Neural cell (in vitro differentiated cells): Measurements from ENCODE around the gene CLSTN2.

Source experiments
- CTCF ChIP-seq: fragments of 450-650 bp; IDR thresholded peaks from 2 replicates; pipeline ENCODE4 v1.5.1; 2014; ENCODE audit warnings: antibody characterized with exemption, mild to moderate bottlenecking, moderate library complexity; ENCODE audit not compliant: poor library complexity, severe bottlenecking
- EP300 ChIP-seq: fragments of 450-650 bp; conservative IDR thresholded peaks from 2 replicates; pipeline ENCODE4 v1.6.1; 2014; ENCODE audit warnings: antibody characterized with exemption, mild to moderate bottlenecking, moderate library complexity; ENCODE audit not compliant: poor library complexity, severe bottlenecking
- EZH2 ChIP-seq: fragments of 200-600, 300-800 bp; shearing (Covaris generic), sonication (generic); IDR thresholded peaks from 2 replicates; pipeline ENCODE4 v1.6.1; 2014; ENCODE audit warnings: antibody characterized with exemption, low read length, borderline replicate concordance, mild to moderate bottlenecking; ENCODE audit not compliant: insufficient read depth, poor library complexity, severe bottlenecking
- MXI1 ChIP-seq: fragments of 450-650 bp; conservative IDR thresholded peaks from 2 replicates; pipeline ENCODE4 v1.6.1; 2014; ENCODE audit warnings: antibody characterized with exemption, mild to moderate bottlenecking; ENCODE audit not compliant: poor library complexity, severe bottlenecking
- POLR2AphosphoS5 ChIP-seq: IDR thresholded peaks from 2 replicates; pipeline ENCODE4 v1.6.1; 2012
- RAD21 ChIP-seq: fragments of 450-650 bp; conservative IDR thresholded peaks from 2 replicates; pipeline ENCODE4 v1.6.1; 2014; ENCODE audit warnings: antibody characterized with exemption, mild to moderate bottlenecking, moderate library complexity
- REST ChIP-seq: IDR thresholded peaks from 2 replicates; pipeline ENCODE4 v1.6.1; 2012; ENCODE audit warnings: borderline replicate concordance
- SMC3 ChIP-seq: fragments of 450-650 bp; conservative IDR thresholded peaks from 2 replicates; pipeline ENCODE4 v1.6.1; 2014; ENCODE audit warnings: antibody characterized with exemption, mild to moderate bottlenecking, moderate library complexity; ENCODE audit not compliant: poor library complexity
- TAF1 ChIP-seq: IDR thresholded peaks from 2 replicates; pipeline ENCODE4 v1.6.1; 2012; ENCODE audit warnings: low read depth

GRCh38 chr3:140129768-140130284, 194.8 kb downstream of the CLSTN2 start:
- TF ChIP-seq CTCF (no peak), TAF1 (no peak), POLR2AphosphoS5 (no peak), EZH2 (no peak), RAD21 (no peak), EP300 (no peak), SMC3 (no peak), REST (no peak), MXI1 (no peak)
